Activated T-cell treated with anti-CD3 and anti-CD28 coated beads, Interleukin-2, amount 50 U/mL, for 1 hour (primary cell): ENCODE measurements around the gene SLC35F6.
"Not testable (repeated sequence)": the region's sequence is repeated elsewhere in the genome, so short reads cannot be mapped to it uniquely, and the experiment has no call there.

Source experiments
- DNase-seq: peaks from one replicate; pipeline ENCODE4 v3.0.0-alpha.2; 2020

The SLC35F6 gene

GRCh38 chr2:26758790-26759321 is 5.2 kb upstream of the SLC35F6 start:
- no peak for DNase-seq

GRCh38 chr2:26759845-26760244 is 4.2 kb upstream of the SLC35F6 start:
- DNase-seq, result no peak

- not testable (repeated sequence) for DNase-seq
Measured at GRCh38 chr2:26760991-26761390, 3.1 kb upstream of the SLC35F6 start.

GRCh38 chr2:26763019-26763418 is 1.1 kb upstream of the SLC35F6 start:
- no peak for DNase-seq

GRCh38 chr2:26764906-26765305 is 822 bp downstream of the SLC35F6 start:
- DNase-seq, result no peak

- DNase-seq, result no peak
Measured at GRCh38 chr2:26765475-26766200, 1.6 kb downstream of the SLC35F6 start.

GRCh38 chr2:26767129-26767528 is 3.0 kb downstream of the SLC35F6 start:
- DNase-seq, result no peak

- no peak for DNase-seq
Measured at GRCh38 chr2:26767894-26768487, 3.9 kb downstream of the SLC35F6 start.

GRCh38 chr2:26768759-26769088 is 4.6 kb downstream of the SLC35F6 start:
- DNase-seq, result no peak

- DNase-seq, result no peak
Measured at GRCh38 chr2:26769089-26769761, 5.1 kb downstream of the SLC35F6 start.

GRCh38 chr2:26770986-26771586 is 7.0 kb downstream of the SLC35F6 start:
- no peak for DNase-seq

GRCh38 chr2:26772064-26773001 is 8.2 kb downstream of the SLC35F6 start:
- no peak for DNase-seq

GRCh38 chr2:26776195-26776800 is 12.2 kb downstream of the SLC35F6 start:
- DNase-seq, result no peak

- no peak for DNase-seq
Measured at GRCh38 chr2:26778098-26778497, 14.0 kb downstream of the SLC35F6 start.

- no peak for DNase-seq
Measured at GRCh38 chr2:26778507-26778906, 14.4 kb downstream of the SLC35F6 start.

GRCh38 chr2:26780203-26780760 is 16.2 kb downstream of the SLC35F6 start:
- DNase-seq, result no peak

- no peak for DNase-seq
Measured at GRCh38 chr2:26782876-26783704, 19.0 kb downstream of the SLC35F6 start.

- no peak for DNase-seq
Measured at GRCh38 chr2:26784570-26785234, 20.6 kb downstream of the SLC35F6 start.

- peak; percentile 93 for DNase-seq
Measured at GRCh38 chr2:26785431-26786206, 21.5 kb downstream of the SLC35F6 start, which contains the start of gene CENPA. TSS of gene CENPA (plus strand) at chr2:26786056. CDS start at chr2:26786197, 141 bp downstream.
